RWPE2 (cell line): ENCODE data around the gene SPTBN5.

Source experiments
- ATAC-seq: fragments of 200-7000 bp; cut with Tn5 transposase; 3 replicates; pipeline ENCODE4 v1.9.1; 2021; ENCODE audit warnings: low read depth
- DNase-seq: peaks from one replicate; pipeline ENCODE4 v3.0.0-alpha.2; 2020; ENCODE audit warnings: low spot score
- H3K27ac ChIP-seq: fragments of 450-650 bp; 2 replicates; pipeline ENCODE4 v1.5.1; 2017; ENCODE audit warnings: mild to moderate bottlenecking; ENCODE audit not compliant: poor library complexity, severe bottlenecking
- H3K27me3 ChIP-seq: fragments of 250-450 bp; sonication (Bioruptor Pico); 2 replicates; pipeline ENCODE4 v1.5.1; 2021; ENCODE audit warnings: mild to moderate bottlenecking, moderate library complexity; ENCODE audit not compliant: insufficient read depth, poor library complexity, severe bottlenecking
- H3K36me3 ChIP-seq: fragments of 250-450 bp; sonication (Bioruptor Pico); 2 replicates; pipeline ENCODE4 v1.5.1; 2020; ENCODE audit warnings: low read depth, mild to moderate bottlenecking, moderate library complexity
- H3K4me1 ChIP-seq: fragments of 250-450 bp; sonication (Bioruptor Pico); 2 replicates; pipeline ENCODE4 v1.5.1; 2021; ENCODE audit warnings: mild to moderate bottlenecking, moderate library complexity; ENCODE audit not compliant: insufficient read depth, poor library complexity, severe bottlenecking
- H3K4me3 ChIP-seq: fragments of 250-450 bp; sonication (Bioruptor Pico); 2 replicates; pipeline ENCODE4 v1.5.1; 2021; ENCODE audit warnings: mild to moderate bottlenecking, moderate library complexity; ENCODE audit not compliant: severe bottlenecking
- H3K9me3 ChIP-seq: fragments of 250-450 bp; sonication (Bioruptor Pico); 2 replicates; pipeline ENCODE4 v1.5.1; 2021; ENCODE audit warnings: mild to moderate bottlenecking, moderate library complexity; ENCODE audit not compliant: severe bottlenecking
- TF ChIP-seq, protein P1 (sequence below): fragments of 450-650 bp; IDR thresholded peaks from one replicate; pipeline ENCODE4 v1.5.1; 2017; ENCODE audit warnings: mild to moderate bottlenecking, moderate library complexity; ENCODE audit not compliant: poor library complexity, severe bottlenecking

The SPTBN5 gene

DNA sequence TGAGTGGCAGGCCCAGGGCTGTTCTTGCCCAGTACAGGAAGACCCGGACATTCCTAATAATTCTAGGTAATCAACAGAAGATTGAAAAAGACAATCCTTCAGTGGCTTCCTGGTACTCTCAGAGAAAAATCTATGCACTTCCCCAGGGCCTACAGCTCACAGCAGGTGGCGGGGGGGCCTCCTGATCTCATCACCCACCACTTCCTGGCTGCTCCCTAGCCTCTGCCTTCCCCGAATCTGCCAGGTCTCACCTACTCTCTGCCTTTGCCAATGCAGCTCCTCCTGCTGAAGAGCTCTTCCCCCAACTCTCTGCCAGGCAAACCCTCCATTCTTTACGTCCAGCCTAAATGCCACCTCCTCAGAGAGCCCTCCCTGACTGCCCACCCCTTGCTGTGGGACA lies 41.0 kb upstream of the SPTBN5 start:
- DNase-seq (no peak), ATAC-seq (peak; percentile 80)
- no peaks in the 10 kb centered on the region for H3K9me3 ChIP-seq
- H3K4me3 ChIP-seq: no peak overlapping the region
- peak overlapping the region; percentile 75 for H3K27ac ChIP-seq
- H3K4me1 ChIP-seq: peaks cover 61% of the 10 kb centered on the region
- TF ChIP-seq, protein P1, sequence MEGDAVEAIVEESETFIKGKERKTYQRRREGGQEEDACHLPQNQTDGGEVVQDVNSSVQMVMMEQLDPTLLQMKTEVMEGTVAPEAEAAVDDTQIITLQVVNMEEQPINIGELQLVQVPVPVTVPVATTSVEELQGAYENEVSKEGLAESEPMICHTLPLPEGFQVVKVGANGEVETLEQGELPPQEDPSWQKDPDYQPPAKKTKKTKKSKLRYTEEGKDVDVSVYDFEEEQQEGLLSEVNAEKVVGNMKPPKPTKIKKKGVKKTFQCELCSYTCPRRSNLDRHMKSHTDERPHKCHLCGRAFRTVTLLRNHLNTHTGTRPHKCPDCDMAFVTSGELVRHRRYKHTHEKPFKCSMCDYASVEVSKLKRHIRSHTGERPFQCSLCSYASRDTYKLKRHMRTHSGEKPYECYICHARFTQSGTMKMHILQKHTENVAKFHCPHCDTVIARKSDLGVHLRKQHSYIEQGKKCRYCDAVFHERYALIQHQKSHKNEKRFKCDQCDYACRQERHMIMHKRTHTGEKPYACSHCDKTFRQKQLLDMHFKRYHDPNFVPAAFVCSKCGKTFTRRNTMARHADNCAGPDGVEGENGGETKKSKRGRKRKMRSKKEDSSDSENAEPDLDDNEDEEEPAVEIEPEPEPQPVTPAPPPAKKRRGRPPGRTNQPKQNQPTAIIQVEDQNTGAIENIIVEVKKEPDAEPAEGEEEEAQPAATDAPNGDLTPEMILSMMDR: no peak
- no peaks in the 10 kb centered on the region for H3K27me3 ChIP-seq
- H3K36me3 ChIP-seq: peaks cover 42% of the 10 kb centered on the region

DNA sequence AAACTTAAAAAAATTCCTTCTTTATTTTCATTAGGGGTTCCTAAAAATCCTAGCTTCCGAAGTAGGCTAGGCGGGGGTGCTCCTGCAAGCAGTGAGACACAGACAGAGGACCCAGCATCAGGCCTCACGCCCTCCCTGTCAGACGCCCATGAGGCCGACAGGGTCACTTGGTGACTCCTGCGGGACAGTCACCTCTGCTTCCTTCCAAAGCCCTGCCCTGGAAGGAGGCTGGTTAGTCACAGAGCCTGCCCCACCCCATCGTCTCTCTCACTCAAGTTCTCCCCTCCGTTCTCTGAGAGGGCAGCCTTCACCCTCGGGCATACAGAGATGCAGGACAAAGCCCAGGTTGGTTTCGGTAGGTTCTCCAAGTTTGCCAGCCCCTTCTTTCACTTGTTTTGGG lies 39.9 kb upstream of the SPTBN5 start:
- Histone ChIP-seq H3K4me3 (no peak overlapping the region), H3K4me1 (peaks cover 63% of the 10 kb centered on the region), H3K36me3 (peaks cover 44% of the 10 kb centered on the region), H3K27me3 (no peaks in the 10 kb centered on the region), H3K27ac (peak overlapping the region; percentile 75), H3K9me3 (no peaks in the 10 kb centered on the region)
- TF ChIP-seq, protein P1: no peak
- DNase-seq (peak; percentile 82), ATAC-seq (peak; percentile 35)

DNA sequence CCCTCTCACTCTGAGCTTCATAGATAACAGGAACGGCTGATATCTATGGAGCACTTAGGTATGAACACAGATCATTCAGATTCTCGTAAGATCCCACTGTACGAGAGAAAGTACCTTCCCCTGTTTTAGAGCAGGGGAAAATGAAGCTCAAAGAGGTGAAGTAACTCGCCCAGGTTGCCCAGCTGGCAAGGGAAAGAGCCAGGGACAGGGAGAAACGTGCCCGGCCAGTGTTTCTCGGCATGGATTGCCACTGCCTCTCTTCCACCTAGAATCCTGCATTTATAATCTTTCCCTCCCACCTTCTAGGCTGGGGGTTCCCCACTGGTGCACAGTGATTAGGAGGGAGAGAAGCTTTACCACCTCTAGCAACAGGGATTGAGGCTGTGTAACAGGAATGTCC lies 39.5 kb upstream of the SPTBN5 start:
- H3K4me3 ChIP-seq: no peak overlapping the region
- H3K27me3 ChIP-seq: no peaks in the 10 kb centered on the region
- peaks cover 44% of the 10 kb centered on the region for H3K36me3 ChIP-seq
- TF ChIP-seq, protein P1: no peak
- H3K4me1 ChIP-seq: peaks cover 63% of the 10 kb centered on the region
- H3K27ac ChIP-seq: peak overlapping the region; percentile 75
- no peak for ATAC-seq
- peak; percentile 49 for DNase-seq
- H3K9me3 ChIP-seq: no peaks in the 10 kb centered on the region

DNA sequence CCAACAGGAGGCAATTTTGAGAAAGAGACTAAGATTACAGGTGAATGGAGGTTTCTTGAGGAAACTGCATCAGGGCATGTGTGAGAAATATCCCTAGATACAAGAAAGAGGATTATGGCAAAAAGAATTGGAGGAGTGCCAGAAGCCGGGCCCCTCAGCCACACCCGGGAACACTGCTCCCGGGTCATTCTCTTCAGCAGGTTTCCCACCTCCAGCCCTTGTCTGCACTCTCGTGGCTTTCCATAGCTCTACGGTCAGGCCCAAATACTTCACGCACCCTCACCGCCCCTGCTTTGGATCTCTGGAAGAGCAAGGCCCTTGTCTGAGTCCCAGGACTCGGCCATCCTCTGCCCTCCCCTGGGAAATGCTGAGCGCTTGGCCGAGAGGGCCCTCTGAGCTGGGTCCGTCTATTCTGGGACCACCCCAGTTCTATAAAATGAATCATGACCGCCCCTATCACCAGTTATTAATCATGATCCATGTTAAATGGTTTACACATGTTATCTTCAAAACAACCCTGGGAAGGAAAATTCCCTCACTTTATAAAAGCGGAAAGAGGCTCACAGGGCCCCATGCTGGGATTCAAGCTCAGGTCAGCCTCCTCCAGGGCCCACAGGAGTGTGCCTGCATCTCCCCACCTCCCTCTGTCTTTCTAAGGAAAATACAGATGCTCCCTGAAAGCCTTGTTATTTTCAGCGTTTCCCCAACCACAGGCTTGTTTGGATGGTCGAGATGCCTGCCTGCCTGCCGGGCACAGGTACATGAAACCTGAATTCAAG lies 38.8 kb upstream of the SPTBN5 start:
- DNase-seq: peak; percentile 58
- H3K27me3 ChIP-seq: no peaks in the 10 kb centered on the region
- H3K9me3 ChIP-seq: no peaks in the 10 kb centered on the region
- TF ChIP-seq, protein P1: no peak
- H3K4me3 ChIP-seq: no peak overlapping the region
- peaks cover 44% of the 10 kb centered on the region for H3K36me3 ChIP-seq
- H3K4me1 ChIP-seq: peaks cover 63% of the 10 kb centered on the region
- no peak for ATAC-seq
- H3K27ac ChIP-seq: peak overlapping the region; percentile 75

DNA sequence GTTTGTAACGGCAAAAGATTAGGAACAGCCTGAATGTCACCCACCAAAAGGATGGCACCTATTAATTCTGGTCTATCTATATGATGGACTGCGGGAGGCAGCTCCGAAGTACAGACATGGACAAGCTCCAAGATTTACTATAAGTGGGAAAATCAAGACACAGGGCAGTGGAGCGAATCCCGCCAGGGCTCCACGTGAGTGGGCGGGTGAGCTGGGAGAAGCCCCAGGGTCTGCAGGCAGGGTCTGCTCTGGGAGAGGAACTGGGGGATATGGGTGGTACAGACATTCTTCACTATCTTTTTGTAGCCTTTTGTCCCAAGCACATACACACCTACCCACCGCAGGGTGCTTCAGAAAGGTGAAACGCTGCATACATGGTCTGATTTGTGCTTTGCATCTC lies 38.2 kb upstream of the SPTBN5 start:
- Histone ChIP-seq H3K36me3 (peaks cover 48% of the 10 kb centered on the region), H3K27me3 (no peaks in the 10 kb centered on the region), H3K4me1 (peaks cover 63% of the 10 kb centered on the region), H3K27ac (peak overlapping the region; percentile 67), H3K9me3 (no peaks in the 10 kb centered on the region), H3K4me3 (no peak overlapping the region)
- TF ChIP-seq, protein P1: no peak
- ATAC-seq (no peak), DNase-seq (no peak)
